ENCODE data around the gene RIPOR3. TPM values are rescaled to one million over a fixed set of nuclear protein-coding genes. Genes with fewer than 3 reads are reported as not detected.

Gene RIPOR3
- total and polyA plus RNA-seq, 5 donors from 2014 or later, result 0.69 to 1.9 (median 1.3) TPM

DNA sequence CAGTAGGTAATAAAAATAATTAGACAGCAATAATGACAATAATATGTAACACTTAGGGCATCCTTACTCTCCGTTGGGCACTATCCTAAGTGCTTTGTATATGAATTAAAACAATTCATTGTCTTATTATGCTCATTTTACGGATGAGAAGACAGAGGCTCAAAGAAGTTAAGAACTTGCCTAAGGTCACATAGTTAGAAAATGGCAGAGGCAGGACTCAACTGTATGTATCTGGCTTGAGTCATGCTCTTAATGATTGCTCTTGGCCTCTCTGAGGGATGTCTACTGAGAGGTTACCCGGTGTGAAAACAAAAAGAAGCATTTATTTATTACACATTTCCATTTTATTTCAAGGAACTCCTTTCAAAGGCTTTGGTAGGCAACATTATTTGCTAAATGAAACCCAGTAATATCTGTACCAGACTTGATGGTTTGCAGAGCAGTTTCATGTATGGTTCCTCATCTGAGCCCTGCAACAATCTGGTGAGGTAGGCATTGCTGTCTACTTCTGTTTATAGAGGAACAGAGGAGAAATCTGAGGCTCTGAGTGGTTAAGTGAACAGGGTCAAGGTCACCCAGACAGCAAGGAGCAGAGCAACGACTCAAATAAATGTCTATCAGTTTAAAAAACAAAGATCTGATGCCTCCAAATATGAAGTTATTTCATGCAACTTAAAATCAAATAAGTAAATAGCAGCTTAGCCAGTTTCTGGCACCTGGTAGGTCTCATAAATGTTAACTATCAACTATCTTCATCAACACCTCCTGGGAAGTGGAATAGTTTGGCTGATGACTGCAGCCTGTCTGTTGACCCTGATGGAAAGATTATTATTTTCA lies 35.8 kb upstream of the RIPOR3 start:
- Mint-ChIP-seq H3K36me3 (no peaks in the 10 kb centered on the region), H3K4me3 (no peak overlapping the region), H3K27ac (no peak overlapping the region), H3K27me3 (peaks cover 6% of the 10 kb centered on the region), H3K4me1 (peaks cover 0 to 7% (median 4%) of the 10 kb centered on the region in 4 donors), H3K9me3 (no peaks in the 10 kb centered on the region)
- Histone ChIP-seq H3K27ac (ENCODE audit: insufficient read depth, low read length, poor library complexity, severe bottlenecking) (no peak overlapping the region), H3K9me3 (ENCODE audit: control insufficient read depth in 2 of 2, low read length in 2 of 2) (no peaks in the 10 kb centered on the region), H3K4me1 (ENCODE audit: control insufficient read depth, insufficient read depth, low read length, poor library complexity, severe bottlenecking) (peaks cover 12% of the 10 kb centered on the region), H3K36me3 (ENCODE audit: control insufficient read depth, insufficient read depth, low read length) (no peaks in the 10 kb centered on the region), H3K4me3 (ENCODE audit: low read depth, low read length) (no peak overlapping the region), H3K27me3 (ENCODE audit: control insufficient read depth, insufficient read depth, low read length) (peaks cover 2% of the 10 kb centered on the region)
- DNase-seq (no peak), ATAC-seq (ENCODE audit: low read depth in 2 of 2) (no peak)

DNA sequence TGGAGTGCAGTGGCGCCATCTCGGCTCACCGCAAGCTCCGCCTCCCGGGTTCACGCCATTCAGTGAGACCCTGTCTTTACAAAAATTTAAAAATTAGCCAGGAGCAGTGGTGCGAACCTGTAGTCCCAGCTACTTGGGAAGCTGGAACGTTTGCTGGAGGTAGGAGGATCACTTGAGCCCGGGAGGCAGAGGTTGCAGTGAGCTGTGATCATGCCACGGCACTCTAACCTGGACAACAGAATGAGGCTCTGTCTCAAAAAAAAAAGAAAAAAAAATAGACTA lies 34.3 kb upstream of the RIPOR3 start:
- H3K27me3 Mint-ChIP-seq, result peaks cover 4% of the 10 kb centered on the region

DNA sequence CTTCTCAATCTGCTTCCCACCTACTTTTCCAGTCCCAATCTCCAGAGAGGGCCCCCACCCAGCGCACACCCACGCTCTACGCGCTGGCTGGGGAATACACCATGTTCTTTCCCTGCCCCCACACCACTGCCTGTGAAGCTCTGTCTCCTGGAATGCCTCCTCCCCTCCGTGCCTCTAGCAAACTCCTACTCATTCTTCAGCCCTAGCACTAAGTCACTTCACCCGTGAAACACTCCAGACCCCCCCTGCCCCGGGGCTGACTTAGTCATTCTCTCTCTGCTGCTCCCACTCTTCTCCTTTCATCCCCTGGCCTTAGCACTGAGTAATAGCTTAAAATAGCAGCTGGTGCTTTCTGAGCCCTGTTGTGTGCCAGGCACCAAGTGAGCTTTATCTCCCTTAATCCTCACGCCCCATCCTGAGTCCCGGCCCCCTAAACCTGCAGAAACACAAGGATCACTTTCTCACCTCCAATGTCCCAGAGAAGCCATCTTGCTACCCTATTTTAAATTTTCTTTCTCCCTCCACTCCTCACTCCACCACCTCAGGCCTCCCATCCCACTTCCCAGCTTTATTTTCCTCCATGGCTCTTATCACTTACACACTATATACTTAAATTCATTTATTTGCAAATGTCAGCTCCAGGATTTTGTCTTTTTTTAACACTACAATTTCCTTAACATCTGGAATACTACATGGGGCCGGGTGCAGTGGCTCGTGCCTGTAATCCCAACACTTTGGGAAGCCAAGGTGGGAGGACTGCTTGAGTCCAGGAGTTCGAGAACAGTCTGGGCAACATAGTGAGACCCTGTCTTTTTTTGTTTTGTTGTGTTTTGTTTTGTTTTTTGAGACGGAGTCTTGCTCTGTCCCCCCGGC lies 33.7 kb upstream of the RIPOR3 start:
- H3K36me3 Mint-ChIP-seq, result no peaks in the 10 kb centered on the region
- Histone ChIP-seq H3K4me1 (ENCODE audit: control insufficient read depth, insufficient read depth, low read length, poor library complexity, severe bottlenecking) (no peaks in the 10 kb centered on the region), H3K27ac (ENCODE audit: insufficient read depth, low read length, poor library complexity, severe bottlenecking) (no peak overlapping the region), H3K4me3 (ENCODE audit: low read depth, low read length) (no peak overlapping the region), H3K9me3 (ENCODE audit: control insufficient read depth in 2 of 2, low read length in 2 of 2) (no peaks in the 10 kb centered on the region), H3K36me3 (ENCODE audit: control insufficient read depth, insufficient read depth, low read length) (no peaks in the 10 kb centered on the region), H3K27me3 (ENCODE audit: control insufficient read depth, insufficient read depth, low read length) (peaks cover 2% of the 10 kb centered on the region)
- H3K4me1 Mint-ChIP-seq, result no peaks in the 10 kb centered on the region
- H3K4me3 Mint-ChIP-seq, result no peak overlapping the region
- H3K9me3 Mint-ChIP-seq, result no peaks in the 10 kb centered on the region
- ATAC-seq (ENCODE audit: low read depth in 2 of 2), result peak in 1 of 2 donors; percentile 32
- H3K27me3 Mint-ChIP-seq, result peaks cover 5% of the 10 kb centered on the region
- DNase-seq, result no peak
- no peak overlapping the region for H3K27ac Mint-ChIP-seq

More for the DNA sequence above, 34.3 kb upstream of the RIPOR3 start:
- Histone ChIP-seq H3K4me3 (ENCODE audit: low read depth, low read length) (no peak overlapping the region), H3K27me3 (ENCODE audit: control insufficient read depth, insufficient read depth, low read length) (peaks cover 2% of the 10 kb centered on the region), H3K27ac (ENCODE audit: insufficient read depth, low read length, poor library complexity, severe bottlenecking) (no peak overlapping the region), H3K9me3 (ENCODE audit: control insufficient read depth in 2 of 2, low read length in 2 of 2) (no peaks in the 10 kb centered on the region), H3K36me3 (ENCODE audit: control insufficient read depth, insufficient read depth, low read length) (no peaks in the 10 kb centered on the region), H3K4me1 (ENCODE audit: control insufficient read depth, insufficient read depth, low read length, poor library complexity, severe bottlenecking) (peaks cover 5% of the 10 kb centered on the region)
- Mint-ChIP-seq H3K36me3 (no peaks in the 10 kb centered on the region), H3K4me3 (no peak overlapping the region), H3K27ac (no peak overlapping the region), H3K4me1 (peaks cover 0 to 4% (median 0%) of the 10 kb centered on the region in 4 donors), H3K9me3 (no peaks in the 10 kb centered on the region)
- ATAC-seq (ENCODE audit: low read depth in 2 of 2) (no peak), DNase-seq (no peak)

DNA sequence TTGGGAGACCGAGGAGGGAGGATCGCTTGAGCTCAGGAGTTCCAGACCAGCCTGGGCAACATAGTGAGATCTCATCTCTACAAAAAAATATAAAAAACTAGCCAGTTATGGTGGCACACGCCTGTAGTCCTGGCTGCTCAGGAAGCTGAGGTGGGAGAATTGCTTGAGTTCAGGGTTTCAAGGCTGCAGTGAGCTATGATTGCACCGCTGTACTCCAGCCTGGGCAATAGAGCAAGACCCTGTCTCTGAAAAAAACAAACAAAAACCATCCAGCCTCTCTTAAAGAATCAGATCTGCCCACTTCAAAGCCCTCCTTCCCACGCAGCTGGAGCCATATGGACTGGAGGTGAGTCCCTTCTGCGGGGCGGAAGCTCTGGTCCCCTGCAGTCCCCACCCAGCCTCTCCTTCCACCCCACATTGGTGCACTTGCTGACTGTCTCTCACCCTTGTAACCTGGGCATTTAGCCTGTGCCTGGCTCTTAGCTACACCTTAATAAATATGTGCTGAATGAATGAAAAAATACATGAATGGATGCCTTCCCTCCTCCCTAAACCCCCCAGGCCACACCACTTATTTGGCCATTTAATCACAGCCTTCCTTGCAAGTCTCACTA lies 32.9 kb upstream of the RIPOR3 start:
- no peak for ATAC-seq (ENCODE audit: low read depth in 2 of 2)
- no peak overlapping the region for H3K4me3 ChIP-seq (ENCODE audit: low read depth, low read length)
- H3K36me3 ChIP-seq (ENCODE audit: control insufficient read depth, insufficient read depth, low read length), result no peaks in the 10 kb centered on the region
- peaks cover 9% of the 10 kb centered on the region for H3K27me3 Mint-ChIP-seq
- peaks cover 2% of the 10 kb centered on the region for H3K27me3 ChIP-seq (ENCODE audit: control insufficient read depth, insufficient read depth, low read length)
- no peak for DNase-seq
- no peak overlapping the region for H3K27ac Mint-ChIP-seq
- H3K4me1 Mint-ChIP-seq, result no peaks in the 10 kb centered on the region
- H3K9me3 Mint-ChIP-seq, result no peaks in the 10 kb centered on the region
- H3K36me3 Mint-ChIP-seq, result no peaks in the 10 kb centered on the region
- H3K4me3 Mint-ChIP-seq, result no peak overlapping the region
- H3K4me1 ChIP-seq (ENCODE audit: control insufficient read depth, insufficient read depth, low read length, poor library complexity, severe bottlenecking), result no peaks in the 10 kb centered on the region
- no peak overlapping the region for H3K27ac ChIP-seq (ENCODE audit: insufficient read depth, low read length, poor library complexity, severe bottlenecking)
- no peaks in the 10 kb centered on the region for H3K9me3 ChIP-seq (ENCODE audit: control insufficient read depth in 2 of 2, low read length in 2 of 2)

DNA sequence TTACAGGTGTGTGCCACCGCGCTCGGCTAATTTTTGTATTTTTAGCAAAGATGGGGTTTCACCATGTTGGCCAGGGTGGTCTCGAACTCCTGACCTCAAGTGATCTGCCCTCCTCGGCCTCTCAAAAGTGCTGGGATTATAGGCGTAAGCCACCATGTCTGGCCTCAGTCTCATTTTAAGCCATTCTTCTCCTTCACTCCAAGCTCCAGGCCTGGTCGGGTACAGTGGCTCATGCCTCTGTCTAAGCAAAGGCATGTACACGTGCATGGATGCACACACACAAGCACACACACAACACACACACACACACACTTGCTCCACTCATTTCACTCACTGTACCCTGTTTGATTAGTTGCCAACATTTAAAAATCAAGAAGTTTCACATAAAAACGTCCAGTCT lies 32.3 kb upstream of the RIPOR3 start:
- no peaks in the 10 kb centered on the region for H3K4me1 ChIP-seq (ENCODE audit: control insufficient read depth, insufficient read depth, low read length, poor library complexity, severe bottlenecking)
- no peaks in the 10 kb centered on the region for H3K9me3 ChIP-seq (ENCODE audit: control insufficient read depth in 2 of 2, low read length in 2 of 2)
- no peaks in the 10 kb centered on the region for H3K36me3 ChIP-seq (ENCODE audit: control insufficient read depth, insufficient read depth, low read length)
- H3K27ac ChIP-seq (ENCODE audit: insufficient read depth, low read length, poor library complexity, severe bottlenecking), result no peak overlapping the region
- no peak overlapping the region for H3K4me3 Mint-ChIP-seq
- no peak overlapping the region for H3K4me3 ChIP-seq (ENCODE audit: low read depth, low read length)
- no peak for ATAC-seq (ENCODE audit: low read depth in 2 of 2)
- H3K27me3 ChIP-seq (ENCODE audit: control insufficient read depth, insufficient read depth, low read length), result peaks cover 2% of the 10 kb centered on the region
- H3K36me3 Mint-ChIP-seq, result no peaks in the 10 kb centered on the region
- peaks cover 10% of the 10 kb centered on the region for H3K27me3 Mint-ChIP-seq
- DNase-seq, result no peak
- peak overlapping the region in 1 of 3 donors; percentile 56 for H3K27ac Mint-ChIP-seq
- no peaks in the 10 kb centered on the region for H3K9me3 Mint-ChIP-seq
- H3K4me1 Mint-ChIP-seq, result no peaks in the 10 kb centered on the region

DNA sequence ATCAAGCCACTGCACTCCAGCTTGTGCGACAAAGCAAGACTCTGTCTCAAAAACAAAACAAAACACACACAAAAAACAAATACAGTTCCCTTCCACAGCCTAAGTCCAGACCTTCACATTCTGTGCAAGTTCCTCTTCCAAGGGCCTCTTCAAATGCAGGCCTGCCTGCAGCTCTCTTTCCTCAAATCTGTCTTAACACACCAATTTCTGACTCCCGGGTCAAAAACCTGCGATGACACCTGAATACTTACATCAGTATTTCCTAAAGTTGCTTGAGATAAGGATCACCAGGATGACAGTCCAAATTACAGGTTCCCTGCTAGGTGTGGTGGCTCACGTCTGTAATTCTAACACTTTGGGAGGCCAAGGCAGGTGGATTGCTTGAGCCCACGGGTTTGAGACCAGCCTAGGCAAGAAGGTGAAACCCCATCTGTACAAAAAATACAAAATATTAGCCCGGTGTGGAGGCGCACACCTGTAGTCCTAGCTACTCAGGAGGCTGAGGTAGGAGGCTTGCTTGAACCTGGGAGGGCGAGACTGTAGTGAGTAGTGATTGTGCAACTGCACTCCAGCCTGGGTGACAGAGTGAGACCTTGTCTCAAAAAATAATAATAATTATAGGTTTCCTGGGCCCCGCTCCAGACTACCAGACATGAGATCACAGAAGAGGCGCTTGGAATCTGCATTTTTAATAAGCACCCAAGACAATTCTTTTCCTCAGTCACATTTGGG lies 31.2 kb upstream of the RIPOR3 start:
- Histone ChIP-seq H3K4me3 (ENCODE audit: low read depth, low read length) (no peak overlapping the region), H3K36me3 (ENCODE audit: control insufficient read depth, insufficient read depth, low read length) (no peaks in the 10 kb centered on the region), H3K9me3 (ENCODE audit: control insufficient read depth in 2 of 2, low read length in 2 of 2) (no peaks in the 10 kb centered on the region), H3K27me3 (ENCODE audit: control insufficient read depth, insufficient read depth, low read length) (peaks cover 2% of the 10 kb centered on the region), H3K27ac (ENCODE audit: insufficient read depth, low read length, poor library complexity, severe bottlenecking) (no peak overlapping the region), H3K4me1 (ENCODE audit: control insufficient read depth, insufficient read depth, low read length, poor library complexity, severe bottlenecking) (no peaks in the 10 kb centered on the region)
- no peak overlapping the region for H3K27ac Mint-ChIP-seq
- H3K27me3 Mint-ChIP-seq, result peaks cover 16% of the 10 kb centered on the region
- no peak for ATAC-seq (ENCODE audit: low read depth in 2 of 2)
- H3K9me3 Mint-ChIP-seq, result no peaks in the 10 kb centered on the region
- DNase-seq, result no peak
- H3K4me3 Mint-ChIP-seq, result no peak overlapping the region
- no peaks in the 10 kb centered on the region for H3K4me1 Mint-ChIP-seq
- H3K36me3 Mint-ChIP-seq, result no peaks in the 10 kb centered on the region

DNA sequence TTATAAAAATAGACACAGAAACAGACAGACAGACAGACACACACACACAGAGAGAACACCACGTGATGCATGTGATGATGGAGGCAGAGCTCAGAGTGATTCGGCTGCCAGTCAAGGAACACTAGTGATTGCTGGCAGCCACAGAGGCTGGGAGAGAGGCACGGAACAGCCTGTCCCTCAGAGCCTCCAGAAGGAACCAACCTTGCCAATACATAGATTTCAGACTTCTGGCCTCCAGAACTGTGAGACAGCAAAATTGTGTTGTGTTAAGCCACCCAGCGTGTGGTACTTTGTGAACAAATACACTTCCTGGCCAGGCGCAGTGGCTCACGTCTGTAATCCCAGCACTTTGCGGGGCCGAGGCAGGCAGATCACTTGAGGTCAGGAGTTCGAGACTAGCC lies 30.5 kb upstream of the RIPOR3 start:
- no peak overlapping the region for H3K4me3 Mint-ChIP-seq
- H3K36me3 Mint-ChIP-seq, result no peaks in the 10 kb centered on the region
- peaks cover 12% of the 10 kb centered on the region for H3K27me3 Mint-ChIP-seq
- no peak for ATAC-seq (ENCODE audit: low read depth in 2 of 2)
- no peaks in the 10 kb centered on the region for H3K9me3 ChIP-seq (ENCODE audit: control insufficient read depth in 2 of 2, low read length in 2 of 2)
- H3K36me3 ChIP-seq (ENCODE audit: control insufficient read depth, insufficient read depth, low read length), result no peaks in the 10 kb centered on the region
- H3K27me3 ChIP-seq (ENCODE audit: control insufficient read depth, insufficient read depth, low read length), result peaks cover 2% of the 10 kb centered on the region
- H3K4me1 Mint-ChIP-seq, result no peaks in the 10 kb centered on the region
- no peaks in the 10 kb centered on the region for H3K4me1 ChIP-seq (ENCODE audit: control insufficient read depth, insufficient read depth, low read length, poor library complexity, severe bottlenecking)
- no peaks in the 10 kb centered on the region for H3K9me3 Mint-ChIP-seq
- H3K27ac ChIP-seq (ENCODE audit: insufficient read depth, low read length, poor library complexity, severe bottlenecking), result no peak overlapping the region
- H3K27ac Mint-ChIP-seq, result no peak overlapping the region
- H3K4me3 ChIP-seq (ENCODE audit: low read depth, low read length), result no peak overlapping the region
- no peak for DNase-seq
